K562 (cell line): ENCODE measurements around the gene HTR6. TPM values are rescaled to one million over a fixed set of nuclear protein-coding genes. Genes with fewer than 3 reads are reported as not detected.

Experiments
- BCL6 ChIP-seq: fragments of 250-450 bp; sonication (Bioruptor Pico); IDR thresholded peaks from 2 replicates; pipeline ENCODE4 v1.4.0; 2020
- BRD4 ChIP-seq: fragments of 200-600 bp; sonication (generic); IDR thresholded peaks from 2 replicates; pipeline ENCODE4 v1.6.1; 2017; ENCODE audit warnings: inconsistent platforms
- CBX2 ChIP-seq: fragments of 200-600 bp; sonication (generic); IDR thresholded peaks from one replicate; pipeline ENCODE4 v1.6.1; 2012; ENCODE audit warnings: mild to moderate bottlenecking, low read length, inconsistent platforms; ENCODE audit not compliant: insufficient read depth, poor library complexity, severe bottlenecking
- CBX8 ChIP-seq: fragments of 200-600 bp; sonication (generic); IDR thresholded peaks from 2 replicates; pipeline ENCODE4 v1.6.1; 2012; ENCODE audit warnings: borderline replicate concordance, mixed run types, low read depth, mild to moderate bottlenecking, moderate library complexity, mixed read lengths, low read length, control low read depth, inconsistent platforms; ENCODE audit not compliant: poor library complexity, severe bottlenecking; ENCODE audit errors: extremely low read depth
- CHAMP1 ChIP-seq: fragments of 450-650 bp; IDR thresholded peaks from 2 replicates; pipeline ENCODE4 v1.6.1; 2016; ENCODE audit warnings: mild to moderate bottlenecking
- CREM ChIP-seq: IDR thresholded peaks from 2 replicates; pipeline ENCODE4 v1.6.1; 2014; ENCODE audit warnings: antibody characterized with exemption, low read depth
- EHMT2 ChIP-seq: fragments of 450-650 bp; IDR thresholded peaks from 2 replicates; pipeline ENCODE4 v1.6.1; 2018; ENCODE audit warnings: antibody characterized with exemption
- ELF1 ChIP-seq: fragments of 200-800 bp; sonication (Bioruptor generic); IDR thresholded peaks from 2 replicates; pipeline ENCODE4 v1.6.1; 2016; ENCODE audit warnings: missing genetic modification characterization, missing compliant biosample characterization
- ELF2 ChIP-seq: fragments of 250-450 bp; sonication (Bioruptor Pico); IDR thresholded peaks from 2 replicates; pipeline ENCODE4 v1.5.0; 2021; ENCODE audit warnings: mild to moderate bottlenecking
- ETS1 ChIP-seq: conservative IDR thresholded peaks from 2 replicates; pipeline ENCODE4 v1.6.1; 2011; ENCODE audit warnings: low read depth, mild to moderate bottlenecking, low read length; ENCODE audit not compliant: control insufficient read depth
- HDAC8 ChIP-seq: fragments of 450-650 bp; IDR thresholded peaks from 2 replicates; pipeline ENCODE4 v1.6.1; 2016; ENCODE audit warnings: mild to moderate bottlenecking, missing genetic modification characterization, moderate library complexity, missing compliant biosample characterization
- HINFP ChIP-seq: fragments of 450-650 bp; conservative IDR thresholded peaks from 2 replicates; pipeline ENCODE4 v1.6.1; 2016; ENCODE audit warnings: missing genetic modification characterization, low read depth, mild to moderate bottlenecking, control low read depth, missing compliant biosample characterization
- KAT8 ChIP-seq: fragments of 450-650 bp; IDR thresholded peaks from 2 replicates; pipeline ENCODE4 v1.6.1; 2016; ENCODE audit warnings: low read depth, mild to moderate bottlenecking
- MIER1 ChIP-seq: fragments of 450-650 bp; IDR thresholded peaks from 2 replicates; pipeline ENCODE4 v1.6.1; 2016; ENCODE audit warnings: antibody characterized with exemption, mild to moderate bottlenecking, low read depth
- NRF1 ChIP-seq, 2 experiments: fragments of 450-650 bp; IDR thresholded peaks in 1 of 2; conservative IDR thresholded peaks in 1 of 2; 2 replicates each; pipeline ENCODE4 v1.6.1; 2014; ENCODE audit warnings: mild to moderate bottlenecking in 2 of 2
- PHF8 ChIP-seq: fragments of 200-600 bp; sonication (generic); IDR thresholded peaks from 2 replicates; pipeline ENCODE4 v1.6.1; 2012; ENCODE audit warnings: mixed run types, mild to moderate bottlenecking, inconsistent platforms, low read length, moderate library complexity, borderline replicate concordance
- PTRF ChIP-seq: fragments of 450-650 bp; IDR thresholded peaks from 2 replicates; pipeline ENCODE4 v1.6.1; 2016; ENCODE audit warnings: mild to moderate bottlenecking, missing genetic modification characterization, missing compliant biosample characterization
- RBM39 ChIP-seq: fragments of 200-400 bp; formaldehyde crosslinking; optimal IDR thresholded peaks from 2 replicates; pipeline ENCODE3; 2018; ENCODE audit warnings: low read depth, low read length
- RFX1 ChIP-seq: fragments of 450-650 bp; IDR thresholded peaks from 2 replicates; pipeline ENCODE4 v1.6.1; 2016; ENCODE audit warnings: mild to moderate bottlenecking, moderate library complexity
- RHOXF2B ChIP-seq: fragments of 250-450 bp; sonication (Bioruptor Pico); conservative IDR thresholded peaks from 2 replicates; pipeline ENCODE4 v1.5.1; 2021
- SP2 ChIP-seq: IDR thresholded peaks from 2 replicates; pipeline ENCODE4 v1.6.1; 2011; ENCODE audit warnings: mild to moderate bottlenecking, low read depth, low read length, moderate library complexity; ENCODE audit not compliant: poor library complexity, severe bottlenecking; ENCODE audit errors: extremely low read depth
- TBP ChIP-seq: optimal IDR thresholded peaks from 2 replicates; pipeline ENCODE3; 2011; ENCODE audit warnings: low read depth, low read length, improper control_type of control experiment
- U2AF2 ChIP-seq: fragments of 200-400 bp; formaldehyde crosslinking; optimal IDR thresholded peaks from 2 replicates; pipeline ENCODE3; 2017; ENCODE audit warnings: low read depth, mild to moderate bottlenecking, low read length
- ZNF766 ChIP-seq: fragments of 200-800 bp; sonication (Bioruptor generic); conservative IDR thresholded peaks from 2 replicates; pipeline ENCODE4 v1.6.1; 2016; ENCODE audit warnings: missing genetic modification characterization, missing compliant biosample characterization
- polyA plus RNA-seq, 8 experiments: library from polyadenylated mRNA; depleted of rRNA in 4 of 8; stranded (reverse) in 5 of 8; unstranded in 3 of 8; fragments of >200 nt; fragmentation: Nextera tagmentation in 2 of 8; fragmentation: Illumina TruSeq in 1 of 8; extraction: Ambion mirVana in 2 of 8; extraction: Trizol in 1 of 8; gene quantifications; 2 replicates each; pipeline versions ENCODE4 v1.2.1 to v1.2.3, GENCODE V29; 2011 to 2014; ENCODE audit warnings: inconsistent platforms in 1 of 8, missing spikeins in 1 of 8
- total RNA-seq, 7 experiments: library from RNA; depleted of rRNA in 6 of 7; stranded (reverse); fragments of >200 nt in 6 of 7; fragmentation: Illumina TruSeq in 2 of 7; extraction: Trizol in 2 of 7; gene quantifications; 2 replicates each; pipeline versions ENCODE4 v1.2.1 to v1.2.3, GENCODE V29; 2011 to 2021; ENCODE audit warnings: low replicate concordance in 1 of 7

HTR6 gene
- total and polyA plus RNA-seq, 9 of the 15 experiments (the other 6 are each of a cell fraction or from before 2014, with no cell fraction given): not detected

GRCh38 chr1:19715334-19716203, 50.9 kb downstream of the HTR6 start (continued):
- no peak for TF ChIP-seq ETS1
- TF ChIP-seq BCL6 (CRISPR knock-in tag): no peak
- TF ChIP-seq SP2: no peak
- 0 out of 2 replicates have a peak, but pooled peaks have one; percentile 45 for TF ChIP-seq CREM
- TF ChIP-seq ELF2 (CRISPR knock-in tag): no peak
- no peak for TF ChIP-seq HINFP (tag)
- no peak for TF ChIP-seq ZNF766 (CRISPR knock-in tag)
- no peak for TF ChIP-seq RFX1
- no peak for TF ChIP-seq RBM39
- no peak for TF ChIP-seq RHOXF2B
- no peak for TF ChIP-seq KAT8
- no peak for TF ChIP-seq PHF8
- TF ChIP-seq MIER1: no peak
- peak; percentile 29 for TF ChIP-seq TBP
- TF ChIP-seq CHAMP1: no peak
- no peak for TF ChIP-seq PTRF (tag)
- TF ChIP-seq ELF1 (tag): no peak
- TF ChIP-seq BRD4: no peak
- TF ChIP-seq U2AF2: no peak
- no peak for TF ChIP-seq HDAC8 (tag)
- 0 out of 4 replicates have a peak, but pooled peaks have one; percentile 13 to 15 for TF ChIP-seq NRF1 (conservative IDR thresholded peaks at IDR 0.05 in 1 of 2, IDR thresholded peaks at IDR 0.05 in 1 of 2)
- TF ChIP-seq EHMT2: no peak
- TF ChIP-seq CBX8: no peak
- no peak for TF ChIP-seq CBX2
